NCI-H345 treated with DMSO at 0.1 percent for 48 hours (cell line): ENCODE data around the gene LDB3.

Source experiments
- DNase-seq: peaks from one replicate; lab custom pipeline; 2025; ENCODE audit not compliant: unreplicated experiment; lab: John Stamatoyannopoulos, UW

LDB3 gene

GRCh38 chr10:86758189-86759072 is 90.1 kb downstream of the LDB3 start:
- no peak for DNase-seq

- no peak for DNase-seq
Observed at GRCh38 chr10:86759073-86759672, 90.9 kb downstream of the LDB3 start.

- DNase-seq = no peak
Observed at GRCh38 chr10:86763404-86763803, 95.1 kb downstream of the LDB3 start.

- DNase-seq = no peak
Observed at GRCh38 chr10:86765548-86765947, 97.2 kb downstream of the LDB3 start.

- DNase-seq = no peak
Observed at GRCh38 chr10:86768412-86769062, 100.2 kb downstream of the LDB3 start.

- DNase-seq = no peak
Observed at GRCh38 chr10:86769991-86770390, 101.7 kb downstream of the LDB3 start.

GRCh38 chr10:86770412-86770960 is 102.2 kb downstream of the LDB3 start:
- no peak for DNase-seq

GRCh38 chr10:86773498-86773897 is 105.2 kb downstream of the LDB3 start:
- no peak for DNase-seq

GRCh38 chr10:86775056-86775869 is 107.0 kb downstream of the LDB3 start:
- no peak for DNase-seq

- no peak for DNase-seq
Observed at GRCh38 chr10:86775870-86776180, 107.5 kb downstream of the LDB3 start.

GRCh38 chr10:86779220-86780017 is 111.1 kb downstream of the LDB3 start:
- DNase-seq = no peak

- no peak for DNase-seq
Observed at GRCh38 chr10:86782701-86783418, 114.5 kb downstream of the LDB3 start.

- no peak for DNase-seq
Observed at GRCh38 chr10:86785037-86785436, 116.7 kb downstream of the LDB3 start.
